C4-2B (cell line): ENCODE data around the gene DDX39B.
"Not testable (repeated sequence)": the region's sequence is repeated elsewhere in the genome, so short reads cannot be mapped to it uniquely, and the experiment has no call there.

ENCODE experiments used
- H3K27ac ChIP-seq: fragments of 450-650 bp; 2 replicates; pipeline ENCODE4 v1.5.1; 2017
- ZFX ChIP-seq: fragments of 450-650 bp; IDR thresholded peaks from 2 replicates; pipeline ENCODE4 v1.6.1; 2017
- TF ChIP-seq, protein P1 (sequence below): fragments of 450-650 bp; conservative IDR thresholded peaks from 2 replicates; pipeline ENCODE4 v1.5.1; 2017; ENCODE audit warnings: mild to moderate bottlenecking

The DDX39B gene

DNA sequence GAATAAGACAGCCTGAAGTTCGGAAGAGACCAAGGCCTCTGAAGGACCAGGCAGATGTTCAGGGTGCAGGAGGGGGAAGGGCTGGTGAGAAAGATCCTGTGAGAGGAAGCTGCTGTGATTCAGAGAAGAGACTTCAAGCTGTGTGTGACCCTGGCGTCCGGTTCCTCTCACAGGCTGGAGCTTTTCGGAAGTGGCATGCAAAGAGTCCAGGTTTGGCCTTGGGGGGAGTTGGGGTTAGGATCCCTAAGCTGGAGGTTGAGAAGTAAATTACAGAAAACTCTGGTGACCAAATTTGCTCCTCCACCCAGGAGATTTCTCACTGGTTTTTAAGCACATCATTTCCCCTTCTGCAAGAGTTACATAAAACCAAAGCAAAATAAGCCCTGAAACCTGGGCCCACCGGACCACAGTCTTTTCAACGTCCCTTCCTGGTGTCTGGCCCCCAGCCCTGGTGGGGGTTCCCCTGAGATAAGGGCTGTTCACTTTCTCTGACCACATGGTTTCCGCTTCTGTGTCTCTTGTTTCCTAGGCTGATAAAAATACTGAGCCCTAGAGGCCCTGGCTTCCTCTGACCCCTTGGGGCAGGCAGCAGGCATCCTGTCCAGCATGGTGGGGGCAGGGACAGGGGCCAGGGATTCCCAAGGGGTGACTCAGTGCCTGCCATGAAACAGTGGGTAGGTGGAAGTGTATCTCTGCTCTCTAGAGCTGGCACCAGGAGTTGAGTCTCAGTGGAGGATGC is 18.3 kb upstream of the DDX39B start:
- H3K27ac ChIP-seq, result no peak overlapping the region
- TF ChIP-seq, protein P1, sequence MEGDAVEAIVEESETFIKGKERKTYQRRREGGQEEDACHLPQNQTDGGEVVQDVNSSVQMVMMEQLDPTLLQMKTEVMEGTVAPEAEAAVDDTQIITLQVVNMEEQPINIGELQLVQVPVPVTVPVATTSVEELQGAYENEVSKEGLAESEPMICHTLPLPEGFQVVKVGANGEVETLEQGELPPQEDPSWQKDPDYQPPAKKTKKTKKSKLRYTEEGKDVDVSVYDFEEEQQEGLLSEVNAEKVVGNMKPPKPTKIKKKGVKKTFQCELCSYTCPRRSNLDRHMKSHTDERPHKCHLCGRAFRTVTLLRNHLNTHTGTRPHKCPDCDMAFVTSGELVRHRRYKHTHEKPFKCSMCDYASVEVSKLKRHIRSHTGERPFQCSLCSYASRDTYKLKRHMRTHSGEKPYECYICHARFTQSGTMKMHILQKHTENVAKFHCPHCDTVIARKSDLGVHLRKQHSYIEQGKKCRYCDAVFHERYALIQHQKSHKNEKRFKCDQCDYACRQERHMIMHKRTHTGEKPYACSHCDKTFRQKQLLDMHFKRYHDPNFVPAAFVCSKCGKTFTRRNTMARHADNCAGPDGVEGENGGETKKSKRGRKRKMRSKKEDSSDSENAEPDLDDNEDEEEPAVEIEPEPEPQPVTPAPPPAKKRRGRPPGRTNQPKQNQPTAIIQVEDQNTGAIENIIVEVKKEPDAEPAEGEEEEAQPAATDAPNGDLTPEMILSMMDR, result no peak
- no peak for TF ChIP-seq ZFX

DNA sequence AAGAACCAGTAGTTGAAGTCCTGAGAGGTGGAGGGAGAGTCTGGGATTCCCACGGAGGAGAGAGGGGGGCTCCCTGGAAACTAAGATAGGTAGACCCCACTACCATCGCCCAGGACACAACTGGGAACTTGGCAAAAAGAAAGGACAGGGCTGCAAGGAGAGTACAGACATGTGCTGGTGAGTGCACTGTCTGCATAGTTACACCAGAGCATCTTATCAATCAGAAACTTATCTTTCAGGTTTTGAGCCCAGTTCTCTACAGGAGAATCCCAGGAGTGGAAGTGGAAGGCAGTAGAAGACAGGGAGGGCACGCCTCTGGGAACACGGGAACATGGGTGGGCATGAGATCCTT is 17.8 kb upstream of the DDX39B start:
- no peak overlapping the region for H3K27ac ChIP-seq
- no peak for TF ChIP-seq ZFX
- TF ChIP-seq, protein P1, result no peak

DNA sequence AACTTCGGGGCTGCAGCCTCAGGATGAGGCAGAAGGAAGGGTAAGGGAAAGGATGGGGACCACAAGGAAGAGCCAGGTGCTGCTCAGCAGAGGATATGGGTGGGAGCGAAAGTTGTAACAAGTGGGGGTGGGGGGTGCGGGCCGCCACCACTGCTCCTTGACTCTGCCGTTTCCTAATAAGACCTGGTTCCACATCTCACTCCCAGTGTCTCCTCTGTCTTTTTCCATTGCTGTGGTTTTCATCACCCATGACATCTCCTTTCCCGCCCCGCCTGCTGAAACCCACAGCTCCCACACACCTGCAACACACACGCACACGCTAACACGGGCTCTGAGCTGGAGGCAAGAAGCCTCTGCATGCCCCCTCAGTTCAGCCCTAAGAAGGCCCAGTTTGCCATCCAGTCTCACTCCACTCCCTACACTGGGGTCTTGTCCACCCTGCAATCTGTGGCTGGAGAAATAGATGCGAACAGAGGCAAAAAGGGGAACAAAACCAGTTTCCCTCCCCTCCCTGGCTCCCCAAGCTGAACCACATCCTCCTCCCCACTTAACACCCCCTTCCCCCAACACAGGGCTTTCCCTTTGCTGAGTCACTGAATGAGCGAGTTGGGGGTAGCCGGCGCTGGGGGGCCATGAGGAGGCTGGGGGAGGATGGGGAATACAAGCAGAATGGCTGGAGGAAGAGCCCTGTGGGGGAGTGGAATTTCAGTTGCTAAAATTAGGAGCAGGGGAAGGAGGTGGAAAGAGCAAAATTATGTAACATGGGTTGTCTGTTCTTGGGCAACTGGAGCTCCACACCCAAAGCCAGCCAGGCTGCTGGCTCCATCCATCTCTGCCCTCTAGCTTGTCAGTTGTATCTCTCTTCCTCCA is 17.1 kb upstream of the DDX39B start:
- TF ChIP-seq, protein P1, result no peak
- no peak for TF ChIP-seq ZFX
- H3K27ac ChIP-seq, result no peak overlapping the region

DNA sequence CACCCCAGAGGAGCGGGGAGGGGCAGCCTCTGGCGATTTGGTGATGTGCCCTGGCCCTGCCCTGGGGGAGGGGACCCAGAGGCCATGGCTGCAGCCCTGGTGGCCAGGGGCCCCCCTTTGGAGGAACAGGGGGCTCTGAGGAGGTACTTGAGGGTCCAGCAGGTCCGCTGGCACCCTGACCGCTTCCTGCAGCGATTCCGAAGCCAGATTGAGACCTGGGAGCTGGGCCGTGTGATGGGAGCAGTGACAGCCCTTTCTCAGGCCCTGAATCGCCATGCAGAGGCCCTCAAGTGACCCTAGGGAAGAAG is 16.5 kb upstream of the DDX39B start:
- H3K27ac ChIP-seq, result no peak overlapping the region

DNA sequence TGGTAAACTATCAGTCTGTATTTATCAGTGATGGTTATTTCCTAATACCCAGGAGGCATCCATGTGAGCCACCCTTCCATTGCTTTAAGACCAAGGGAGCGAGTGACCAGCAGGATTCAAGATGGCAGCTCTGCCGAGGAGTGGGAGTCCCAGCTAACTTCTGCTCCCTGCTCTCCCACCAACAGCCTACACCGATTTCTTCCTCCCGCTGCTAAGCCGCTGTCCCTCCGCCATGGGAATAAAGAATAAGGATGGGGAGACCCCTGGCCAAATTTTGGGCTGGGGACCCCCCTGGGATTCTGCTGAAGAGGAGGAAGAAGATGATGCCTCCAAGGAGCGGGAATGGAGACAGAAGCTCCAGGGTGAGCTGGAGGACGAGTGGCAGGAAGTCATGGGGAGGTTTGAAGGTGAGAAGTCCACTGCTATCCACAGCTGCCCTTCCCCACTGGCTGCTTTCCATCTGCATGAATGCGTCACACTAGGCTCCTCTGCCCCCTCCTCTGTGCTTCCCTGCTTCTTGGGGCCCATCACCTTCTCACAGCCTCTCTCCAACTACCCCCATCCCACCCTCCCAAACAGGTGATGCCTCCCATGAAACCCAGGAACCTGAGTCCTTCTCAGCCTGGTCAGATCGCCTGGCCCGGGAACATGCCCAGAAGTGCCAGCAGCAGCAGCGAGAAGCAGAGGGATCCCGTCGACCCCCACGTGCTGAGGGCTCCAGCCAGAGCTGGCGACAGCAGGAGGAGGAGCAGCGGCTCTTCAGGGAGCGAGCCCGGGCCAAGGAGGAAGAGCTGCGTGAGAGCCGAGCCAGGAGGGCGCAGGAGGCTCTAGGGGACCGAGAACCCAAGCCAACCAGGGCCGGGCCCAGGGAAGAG is 15.9 kb upstream of the DDX39B start:
- no peak overlapping the region for H3K27ac ChIP-seq
- TF ChIP-seq, protein P1, result no peak
- TF ChIP-seq ZFX, result no peak

More for the DNA sequence above, 16.5 kb upstream of the DDX39B start:
- TF ChIP-seq, protein P1, result no peak
- no peak for TF ChIP-seq ZFX

DNA sequence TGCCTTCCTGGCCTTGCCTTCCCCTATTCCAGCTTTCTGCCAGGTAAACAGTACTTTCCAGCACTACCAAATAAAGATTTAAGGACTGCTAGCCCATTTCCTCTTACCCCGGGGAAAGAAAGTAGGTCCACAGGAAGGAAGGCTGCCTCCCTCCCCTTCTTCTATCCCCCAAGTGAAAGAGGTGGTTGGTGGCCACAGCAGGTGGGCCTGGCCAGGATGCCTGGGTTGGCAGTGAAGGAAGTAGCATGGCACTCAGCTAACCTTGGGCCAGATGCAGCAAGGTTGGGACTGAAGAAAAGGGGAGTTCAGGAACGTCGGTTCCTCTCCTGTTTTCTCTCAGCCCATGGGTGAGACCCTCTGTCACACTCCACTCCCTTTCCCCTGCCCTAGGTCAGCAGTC is 14.5 kb upstream of the DDX39B start:
- H3K27ac ChIP-seq, result no peak overlapping the region

DNA sequence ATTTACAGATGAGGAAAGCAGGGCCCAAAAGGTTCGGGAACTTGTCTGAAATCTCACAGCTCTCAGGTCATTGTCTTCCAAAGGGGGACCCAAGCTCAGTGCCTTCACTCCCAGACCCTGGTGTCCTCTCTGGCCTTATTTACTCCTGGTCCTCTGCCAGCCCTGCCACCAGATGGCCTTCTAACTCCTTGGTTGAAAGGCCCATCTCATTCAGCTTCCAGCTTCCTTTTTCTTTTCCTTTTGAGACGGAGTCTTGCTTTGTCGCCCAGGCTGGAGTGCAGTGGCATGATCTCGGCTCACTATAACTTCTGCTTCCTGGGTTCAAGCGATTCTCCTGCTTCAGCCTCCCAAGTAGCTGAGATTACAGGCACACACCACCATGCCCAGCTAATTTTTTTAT is 9.6 kb upstream of the DDX39B start:
- not testable (repeated sequence) for H3K27ac ChIP-seq

More for the DNA sequence above, 14.5 kb upstream of the DDX39B start:
- no peak for TF ChIP-seq ZFX
- TF ChIP-seq, protein P1, result no peak
